K562 (cell line): ENCODE measurements around the gene RSPH1. TPM values are rescaled to one million over a fixed set of nuclear protein-coding genes. Genes with fewer than 3 reads are reported as not detected.

Source experiments
- BRD9 ChIP-seq: fragments of 450-650 bp; IDR thresholded peaks from 2 replicates; pipeline ENCODE4 v1.6.1; 2018; ENCODE audit warnings: low read depth; ENCODE audit not compliant: partially characterized antibody
- ELK1 ChIP-seq: sonication (generic); formaldehyde crosslinking; IDR thresholded peaks from 2 replicates; pipeline ENCODE4 v1.8.1; 2022; ENCODE audit warnings: missing genetic modification reagents
- ETV1 ChIP-seq: fragments of 450-650 bp; conservative IDR thresholded peaks from 2 replicates; pipeline ENCODE4 v1.6.1; 2016; ENCODE audit warnings: missing genetic modification characterization, control low read depth, low read depth, missing compliant biosample characterization
- NR4A1 ChIP-seq, 2 experiments: fragments of 250-450 bp in 1 of 2; fragments of 450-650 bp in 1 of 2; sonication (Bioruptor Pico) in 1 of 2; IDR thresholded peaks; 2 replicates each; pipeline versions ENCODE4 v1.4.0 to v1.6.1; 2016 to 2020; ENCODE audit warnings: mild to moderate bottlenecking in 2 of 2, missing compliant biosample characterization in 1 of 2, missing genetic modification characterization in 1 of 2, moderate library complexity in 1 of 2
- ZBED1 ChIP-seq: IDR thresholded peaks from 2 replicates; pipeline ENCODE4 v1.6.1; 2014
- ZBTB2 ChIP-seq: fragments of 450-650 bp; IDR thresholded peaks from 2 replicates; pipeline ENCODE4 v1.6.1; 2016; ENCODE audit warnings: antibody characterized with exemption
- ZC3H8 ChIP-seq: fragments of 450-650 bp; IDR thresholded peaks from 2 replicates; pipeline ENCODE4 v1.6.1; 2017
- polyA plus RNA-seq, 8 experiments: library from polyadenylated mRNA; depleted of rRNA in 4 of 8; stranded (reverse) in 5 of 8; unstranded in 3 of 8; fragments of >200 nt; fragmentation: Nextera tagmentation in 2 of 8; fragmentation: Illumina TruSeq in 1 of 8; extraction: Ambion mirVana in 2 of 8; extraction: Trizol in 1 of 8; gene quantifications; 2 replicates each; pipeline versions ENCODE4 v1.2.1 to v1.2.3, GENCODE V29; 2011 to 2014; ENCODE audit warnings: inconsistent platforms in 1 of 8, missing spikeins in 1 of 8
- total RNA-seq, 7 experiments: library from RNA; depleted of rRNA in 6 of 7; stranded (reverse); fragments of >200 nt in 6 of 7; fragmentation: Illumina TruSeq in 2 of 7; extraction: Trizol in 2 of 7; gene quantifications; 2 replicates each; pipeline versions ENCODE4 v1.2.1 to v1.2.3, GENCODE V29; 2011 to 2021; ENCODE audit warnings: low replicate concordance in 1 of 7

Gene RSPH1
- total and polyA plus RNA-seq, 9 of the 15 experiments (the other 6 are each of a cell fraction or from before 2014, with no cell fraction given), result 0.17 TPM; not detected in 8

GRCh38 chr21:42533306-42533962 is 37.4 kb upstream of the RSPH1 start (continued):
- TF ChIP-seq ZBTB2 (no peak), NR4A1 (CRISPR knock-in tag; IDR thresholded peaks at IDR 0.05) (no peak), NR4A1 (tag; IDR thresholded peaks at IDR 0.05) (no peak), ETV1 (tag) (no peak), BRD9 (no peak), ZBED1 (no peak), ELK1 (CRISPR knock-in tag) (no peak), ZC3H8 (no peak)
